HG03097 (cell line): ENCODE measurements around the gene ATAD1.
"Not testable (repeated sequence)": the region's sequence is repeated elsewhere in the genome, so short reads cannot be mapped to it uniquely, and the experiment has no call there.

ENCODE experiments used
- ATAC-seq: cut with Tn5 transposase; IDR thresholded peaks from one replicate; pipeline ENCODE4 v1.9.1; 2021; ENCODE audit not compliant: unreplicated experiment, low FRiP score

The ATAD1 gene

DNA sequence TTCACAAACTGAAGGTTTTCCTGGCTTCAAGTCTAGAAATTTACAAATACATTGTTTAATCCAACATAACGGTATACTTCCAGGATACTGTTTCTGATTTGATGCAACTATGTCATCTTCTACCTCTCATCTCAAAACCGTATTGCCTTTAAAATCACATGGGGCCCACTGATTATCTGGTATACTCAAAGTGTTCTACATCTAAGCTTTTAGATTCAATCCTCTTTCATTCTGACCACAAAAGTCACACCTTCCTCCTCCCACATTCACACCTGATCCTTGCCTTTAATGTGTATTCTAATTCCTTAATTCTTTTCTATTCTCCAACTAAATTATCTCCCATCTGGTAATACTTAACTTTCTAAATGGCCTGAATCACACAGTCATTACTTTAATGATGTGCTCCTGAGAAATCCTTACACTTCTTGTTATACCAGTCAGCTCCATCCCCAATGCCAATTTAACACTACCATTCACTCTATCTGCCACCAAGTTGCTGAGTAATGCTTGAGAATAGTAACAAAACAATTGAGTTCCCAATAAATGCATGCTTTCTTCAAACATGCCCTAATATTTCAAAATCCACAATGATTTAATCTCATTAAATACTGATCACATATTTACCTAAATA lies 13.0 kb downstream of the ATAD1 start:
- no peak for ATAC-seq

DNA sequence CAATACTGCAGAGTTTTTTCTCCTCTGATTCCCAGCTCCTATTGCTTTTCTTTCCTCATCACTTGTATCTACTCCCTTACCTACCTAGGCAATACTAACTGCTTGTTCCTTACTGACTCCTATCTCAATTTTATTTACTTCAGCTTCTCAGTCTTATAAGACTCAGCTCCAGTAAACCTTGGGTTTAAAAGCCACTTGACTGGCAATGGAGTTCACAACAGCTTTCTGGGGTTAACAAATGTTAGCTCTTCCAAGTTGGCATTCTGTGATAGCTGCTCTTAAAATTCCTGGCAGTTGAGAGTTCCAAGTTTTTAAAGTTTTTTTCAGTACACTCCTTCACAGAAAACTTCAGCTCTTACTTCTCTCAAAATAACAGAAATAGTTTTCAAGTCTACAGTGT lies 14.2 kb downstream of the ATAD1 start:
- no peak for ATAC-seq

DNA sequence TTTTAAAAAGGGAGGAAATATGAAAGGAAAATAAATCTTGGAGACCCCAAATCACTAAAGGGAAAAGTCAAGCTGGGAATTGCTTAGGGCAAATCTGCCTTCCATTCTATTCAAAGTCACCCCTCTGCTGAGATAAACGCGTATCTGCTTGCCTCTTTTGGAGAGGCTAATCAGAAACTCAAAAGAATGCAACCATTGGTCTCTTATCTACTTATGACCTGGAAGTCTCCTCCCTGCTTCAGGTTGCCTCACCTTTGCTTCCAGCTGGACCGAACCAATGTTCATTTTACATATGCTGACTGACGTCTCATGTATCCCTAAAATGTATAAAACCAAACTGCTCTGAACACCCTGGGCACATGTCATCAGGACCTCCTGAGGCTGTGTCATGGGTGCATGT lies 14.7 kb downstream of the ATAD1 start:
- ATAC-seq = no peak

DNA sequence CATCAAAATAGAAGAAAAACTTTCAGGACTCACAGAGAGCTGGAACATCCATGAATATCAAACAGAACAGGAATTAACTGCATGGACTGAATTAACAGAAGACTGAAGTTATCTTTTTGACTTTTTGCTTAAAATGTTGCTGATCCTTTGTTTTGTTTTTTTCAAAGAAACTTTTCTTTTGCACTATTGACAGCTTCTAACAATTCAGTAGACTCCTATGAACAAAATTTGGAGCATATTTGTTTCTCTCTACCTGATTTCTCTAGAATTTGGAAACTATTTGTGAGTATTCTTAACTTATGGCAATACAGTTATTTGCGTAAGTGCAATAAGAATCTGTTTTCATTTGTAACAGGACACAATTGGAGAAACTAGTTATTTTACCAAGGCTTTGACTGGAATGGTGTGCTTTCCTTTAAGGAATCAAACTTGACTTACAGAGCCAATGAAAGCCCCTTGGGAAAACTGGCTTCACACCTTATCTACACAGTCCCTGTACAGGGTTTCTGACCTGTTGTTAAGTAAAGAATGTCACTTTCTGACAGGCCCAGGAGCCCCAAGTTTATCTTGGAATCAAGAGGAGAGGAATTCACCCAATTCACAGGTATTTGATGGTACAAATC lies 16.1 kb downstream of the ATAD1 start:
- not testable (repeated sequence) for ATAC-seq

DNA sequence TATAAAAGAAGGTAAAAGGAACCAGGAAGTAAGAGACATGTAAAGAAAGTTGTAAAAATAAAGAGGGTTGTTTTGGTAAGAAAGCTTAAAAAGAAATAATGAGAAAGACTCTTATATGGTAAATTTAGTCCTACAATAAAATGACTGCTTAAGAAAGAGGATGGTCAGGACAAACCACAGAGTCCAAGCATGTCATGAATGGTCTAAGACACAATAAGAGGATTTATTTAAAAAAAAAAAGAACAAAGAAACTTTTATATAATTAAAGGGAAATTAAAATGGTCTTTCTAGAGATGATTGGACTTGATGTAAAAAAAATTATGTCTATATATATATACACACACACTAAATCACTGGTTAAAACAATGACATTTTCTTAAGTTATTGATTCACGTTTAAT lies 18.2 kb downstream of the ATAD1 start:
- ATAC-seq = no peak

DNA sequence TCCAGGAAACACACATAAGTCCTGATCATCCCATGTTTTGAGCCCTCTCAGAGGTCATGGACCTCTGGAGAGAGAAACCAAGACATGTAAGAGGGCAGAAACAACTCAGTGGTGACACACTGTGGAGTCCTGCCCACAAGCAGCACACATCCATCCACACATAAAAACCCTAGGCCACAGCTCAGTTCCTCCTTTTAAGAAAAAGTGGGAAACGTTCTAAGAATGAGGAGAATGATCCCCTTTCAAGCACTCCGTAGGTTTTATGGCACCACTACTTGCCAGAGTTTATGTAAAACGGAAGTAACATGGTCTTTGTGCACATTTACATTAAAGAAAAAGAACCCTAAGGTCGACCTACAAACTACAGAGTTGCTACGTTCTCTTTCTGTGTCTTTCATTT lies 19.9 kb downstream of the ATAD1 start:
- ATAC-seq = no peak

DNA sequence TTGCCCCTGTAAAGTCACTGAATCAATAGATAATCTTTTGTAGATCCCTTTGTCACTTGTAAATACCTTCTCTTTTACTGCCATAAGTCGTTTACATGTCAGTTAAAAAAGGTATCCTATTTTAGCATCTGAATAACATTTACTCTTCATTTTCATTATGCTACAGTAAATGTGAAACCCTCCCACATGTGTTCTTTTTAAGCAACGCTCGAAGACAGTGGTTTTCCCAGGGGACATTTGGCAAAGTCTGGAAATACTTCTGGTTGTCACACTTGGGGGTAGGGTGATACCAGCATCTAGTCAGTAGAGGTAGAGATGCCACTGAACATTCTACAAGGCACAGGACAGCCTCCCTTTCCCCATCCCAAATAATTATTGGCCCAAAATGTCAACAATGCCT lies 23.7 kb downstream of the ATAD1 start:
- no peak for ATAC-seq

DNA sequence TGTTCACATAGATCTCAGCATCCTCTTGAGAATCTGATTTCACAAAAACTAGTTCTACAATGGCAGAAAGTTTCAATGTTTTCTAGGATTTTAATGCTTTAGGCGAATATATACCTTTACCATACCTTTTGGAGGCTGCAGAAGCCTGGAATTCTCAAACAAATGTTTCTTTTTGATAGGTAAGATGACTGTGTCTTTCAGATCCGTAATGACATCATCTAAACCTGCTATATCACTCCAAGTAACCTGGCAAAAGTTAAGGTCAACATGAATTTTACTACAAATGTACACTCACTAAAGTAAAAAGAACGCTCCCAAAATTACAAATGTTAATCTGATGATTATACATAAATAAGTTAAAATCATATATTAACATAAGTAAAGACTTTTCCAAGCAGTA lies 27.8 kb downstream of the ATAD1 start:
- ATAC-seq = no peak

DNA sequence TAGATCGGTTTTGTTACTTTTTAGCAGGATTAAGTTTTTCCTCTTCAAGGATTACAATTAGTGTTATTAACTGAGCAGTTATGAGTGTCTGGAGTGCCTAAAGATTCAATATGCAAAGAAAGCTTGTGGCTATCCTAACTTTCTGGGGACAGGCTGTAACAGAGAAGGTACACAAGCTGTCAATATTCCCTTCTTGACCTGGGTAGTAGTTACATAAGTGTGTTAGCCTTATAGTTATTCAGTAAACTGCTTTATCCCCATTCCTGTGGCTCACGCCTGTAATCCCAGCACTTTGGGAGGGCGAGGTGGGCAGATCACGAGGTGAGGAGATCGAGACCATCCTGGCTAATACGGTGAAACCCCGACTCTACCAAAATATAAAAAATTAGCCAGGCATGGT lies 31.6 kb downstream of the ATAD1 start:
- no peak for ATAC-seq

DNA sequence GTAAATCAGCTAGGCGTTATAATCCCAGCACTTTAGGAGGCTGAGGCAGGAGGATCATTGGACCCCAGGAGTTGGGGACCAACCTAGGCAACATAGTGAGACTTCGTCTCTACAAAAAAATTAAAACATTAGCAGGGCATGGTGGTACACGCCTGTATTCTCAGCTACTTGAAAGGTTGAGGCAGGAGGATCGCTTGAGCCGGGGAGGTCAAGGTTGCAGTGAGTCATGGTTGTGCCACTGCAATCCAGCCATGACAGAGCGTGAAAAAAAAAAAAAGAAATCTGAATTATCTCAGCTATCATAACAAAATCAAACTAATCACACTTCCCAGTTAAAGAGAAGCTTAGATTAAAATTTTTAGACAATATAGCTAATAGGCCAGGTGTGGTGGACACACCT lies 35.3 kb downstream of the ATAD1 start:
- no peak for ATAC-seq

DNA sequence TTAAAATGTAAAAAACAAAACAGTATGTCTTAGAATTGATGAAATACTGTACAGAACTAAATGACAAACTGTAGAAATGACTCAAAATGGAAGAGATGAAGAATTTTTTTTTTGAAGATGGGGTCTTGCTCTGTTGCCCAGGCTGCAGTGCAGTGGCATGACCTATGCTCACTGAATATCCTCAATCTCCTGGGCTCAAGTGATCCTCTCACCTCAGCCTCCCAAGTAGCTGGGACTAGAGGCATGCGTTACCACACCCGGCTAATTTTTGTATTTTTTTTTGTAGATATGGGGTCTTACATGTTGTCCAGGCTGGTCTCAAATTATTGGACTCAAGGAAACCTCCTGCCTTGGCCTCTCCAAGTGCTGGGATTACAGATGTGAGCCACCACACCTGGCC lies 36.5 kb downstream of the ATAD1 start:
- ATAC-seq = no peak

DNA sequence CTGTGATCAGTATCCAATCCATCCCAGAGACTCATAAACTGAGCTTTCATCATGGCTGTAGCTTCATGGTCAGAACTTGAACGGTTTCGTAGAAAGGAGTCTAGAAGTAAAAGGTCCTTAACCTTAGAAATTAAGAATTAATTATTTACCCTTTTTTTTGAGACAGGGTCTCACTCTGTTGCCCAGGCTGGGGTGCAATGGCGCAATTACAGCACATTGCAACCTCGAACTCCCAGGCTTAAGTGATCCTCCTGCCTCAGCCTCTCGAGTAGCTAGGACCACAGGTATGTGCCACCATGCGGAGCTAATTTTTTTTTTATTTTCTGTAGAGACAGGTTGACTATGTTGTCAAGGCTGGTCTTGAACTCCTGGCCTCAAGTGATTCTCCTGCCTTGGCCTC lies 41.7 kb downstream of the ATAD1 start:
- ATAC-seq = no peak

DNA sequence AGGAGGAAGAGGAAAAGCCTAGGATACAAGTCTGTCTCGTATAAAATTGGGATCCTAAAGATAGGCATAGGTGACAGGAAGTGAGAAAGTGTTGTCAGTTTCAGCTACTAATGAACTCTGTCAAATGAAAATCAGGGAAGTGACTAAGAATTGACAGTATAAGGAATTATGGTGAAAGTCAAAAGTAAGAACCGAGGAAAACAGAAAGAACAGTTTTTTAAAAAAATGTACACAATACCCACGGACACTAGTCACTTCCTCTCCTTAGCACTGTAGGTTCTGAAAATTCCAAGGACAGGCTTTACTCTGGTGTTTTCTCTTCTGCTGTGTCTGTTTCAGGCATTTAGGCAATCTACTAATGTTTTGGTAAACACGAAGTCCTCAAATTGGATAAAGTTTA lies 42.3 kb downstream of the ATAD1 start:
- no peak for ATAC-seq

DNA sequence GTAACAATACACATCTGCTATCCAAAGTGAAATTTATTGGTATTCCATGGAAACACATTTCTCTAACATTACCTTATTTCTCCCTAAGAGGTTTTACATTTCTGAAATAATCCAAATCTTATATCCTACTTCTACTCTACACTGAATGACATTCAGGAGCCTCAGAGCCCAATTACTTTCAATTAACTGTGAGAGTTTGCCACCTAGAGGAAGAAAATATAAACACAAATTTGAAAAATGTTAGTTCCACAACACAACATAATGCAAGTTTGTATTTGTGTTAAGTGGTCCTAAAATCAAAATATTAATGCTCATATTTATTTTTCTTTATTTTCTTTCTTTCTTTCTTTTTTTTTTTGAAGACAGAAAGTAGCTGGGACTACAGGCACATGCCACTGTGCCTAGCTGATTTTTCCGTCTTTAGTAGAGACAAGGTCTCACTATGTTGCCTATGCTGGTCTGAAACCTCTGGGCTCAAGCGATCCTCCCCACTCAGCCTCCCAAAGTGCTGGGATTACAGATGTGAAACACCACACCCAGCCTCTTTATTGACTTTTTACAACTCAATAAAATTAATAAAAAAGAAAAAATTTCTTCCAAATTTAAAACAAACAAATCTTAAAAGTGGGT lies 46.0 kb downstream of the ATAD1 start:
- ATAC-seq = no peak

DNA sequence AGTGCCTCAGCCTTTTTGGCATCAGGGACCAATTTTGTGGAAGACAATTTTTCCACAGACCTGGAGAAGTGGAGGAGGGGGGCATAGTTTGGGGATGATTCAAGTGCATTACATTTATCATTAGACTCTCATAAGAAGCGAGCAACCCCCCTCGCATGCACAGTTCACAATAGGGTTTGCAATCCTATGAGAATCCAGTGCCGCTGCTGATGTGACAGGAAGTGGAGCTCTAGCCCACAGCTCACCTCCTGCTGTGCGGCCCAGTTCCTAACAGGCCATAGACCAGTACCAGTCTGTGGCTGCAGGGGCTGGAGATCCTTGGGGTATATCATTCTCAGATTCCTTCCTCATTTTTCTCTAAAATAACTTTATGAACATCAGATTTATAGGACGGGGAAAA lies 50.8 kb downstream of the ATAD1 start:
- ATAC-seq = no peak

DNA sequence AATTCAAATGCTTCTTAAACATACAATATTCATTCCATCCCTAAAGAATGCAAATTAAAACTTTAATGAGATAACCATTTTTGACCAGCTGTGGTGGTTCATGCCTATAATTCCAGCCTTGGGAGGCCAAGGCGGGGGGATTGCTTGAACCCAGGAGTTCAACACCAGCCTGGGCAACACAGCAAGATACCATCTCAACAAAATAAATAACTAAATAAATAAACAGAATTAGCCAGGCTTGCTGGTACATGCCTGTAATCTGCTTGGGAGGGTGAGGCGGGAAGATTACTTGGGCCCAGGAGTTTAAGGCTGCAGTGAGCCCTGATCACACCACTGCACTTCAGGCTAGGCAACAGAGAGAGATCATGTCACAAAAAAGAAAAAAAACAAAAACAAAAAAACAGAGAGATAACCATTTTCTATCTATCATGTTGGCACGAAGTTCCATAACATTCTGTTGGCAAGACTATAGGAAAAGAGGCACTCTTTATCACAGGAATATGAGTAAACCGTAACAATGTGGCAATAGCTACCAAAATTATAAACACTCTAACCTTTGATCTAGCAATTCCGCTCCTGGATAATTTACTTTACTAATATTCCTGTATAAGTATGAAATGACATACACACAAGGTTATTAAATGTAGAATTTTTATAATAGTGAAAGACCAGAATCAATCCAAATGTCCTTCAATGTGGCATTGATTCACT lies 52.2 kb downstream of the ATAD1 start:
- ATAC-seq = no peak

DNA sequence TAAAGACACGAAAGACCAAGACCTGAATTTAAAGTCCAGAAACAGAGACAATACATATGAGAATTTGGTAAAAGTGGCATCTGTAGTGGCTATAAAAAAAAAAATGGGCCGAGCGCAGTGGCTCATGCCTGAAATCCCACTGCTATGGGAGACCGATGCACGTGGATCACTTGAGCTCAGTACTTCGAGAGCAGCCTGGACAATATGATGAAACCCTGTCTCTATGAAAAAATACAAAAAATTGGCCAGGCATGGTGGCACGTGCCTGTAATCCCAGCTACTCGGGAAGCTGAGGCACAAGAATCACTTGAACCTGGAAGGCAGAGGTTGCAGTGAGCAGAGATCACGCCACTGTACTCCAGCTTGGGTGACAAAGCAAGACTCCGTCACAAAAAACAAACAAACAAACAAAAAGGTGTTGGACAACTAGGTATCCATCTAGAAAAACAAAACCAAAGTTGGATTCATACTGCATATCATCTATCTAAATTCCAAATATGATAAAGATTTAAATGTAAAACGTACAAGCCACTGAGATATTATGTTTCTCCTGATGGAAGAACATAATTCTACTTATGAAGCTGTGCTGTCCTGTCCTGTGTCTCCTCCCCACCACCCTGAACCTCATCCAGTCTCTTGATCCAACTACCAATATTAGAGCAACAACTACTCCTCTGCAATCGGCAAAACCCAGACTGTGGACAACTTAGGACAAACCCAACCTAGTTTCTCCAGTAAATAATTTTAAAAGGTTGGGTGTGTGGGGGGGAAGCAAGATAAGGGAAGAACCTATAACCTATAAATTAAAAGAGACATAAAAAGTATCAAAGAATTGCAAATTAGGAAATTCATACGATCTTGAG lies 53.7 kb downstream of the ATAD1 start:
- ATAC-seq = no peak

DNA sequence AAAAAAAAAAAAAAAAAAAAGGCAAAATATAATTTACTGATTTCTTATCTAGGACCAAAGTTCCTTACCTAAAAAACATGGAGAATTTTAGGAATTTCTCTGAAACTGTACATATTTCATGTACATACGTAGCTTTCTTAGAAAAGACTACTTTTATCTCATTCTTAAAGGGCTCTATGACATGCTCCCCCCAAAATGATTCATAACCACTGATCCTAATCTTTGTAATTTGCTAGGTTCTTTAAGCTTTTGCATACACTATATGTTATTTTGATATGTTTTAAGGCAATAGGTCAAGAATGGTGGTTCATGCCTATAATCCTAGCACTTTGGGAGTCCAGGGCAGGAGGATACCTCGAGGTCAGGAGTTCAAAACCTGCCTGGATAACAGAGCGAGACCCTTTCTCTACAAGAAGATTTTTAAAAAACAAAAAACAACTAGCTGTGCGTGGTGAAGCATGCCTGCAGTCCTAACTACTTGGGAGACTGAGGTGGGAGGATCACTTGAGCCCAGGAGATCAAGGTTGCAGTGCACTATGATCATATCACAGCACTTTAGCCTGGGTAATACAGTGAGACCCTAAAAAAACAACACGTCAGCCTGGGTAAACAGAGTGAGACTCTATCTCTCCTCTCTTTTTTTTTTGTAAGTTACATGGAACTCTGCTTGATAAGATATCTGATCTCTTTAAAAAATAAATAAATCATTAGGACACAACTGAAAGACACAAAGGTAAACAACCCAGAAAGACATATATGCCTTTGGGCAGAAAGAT lies 54.8 kb downstream of the ATAD1 start:
- no peak for ATAC-seq

DNA sequence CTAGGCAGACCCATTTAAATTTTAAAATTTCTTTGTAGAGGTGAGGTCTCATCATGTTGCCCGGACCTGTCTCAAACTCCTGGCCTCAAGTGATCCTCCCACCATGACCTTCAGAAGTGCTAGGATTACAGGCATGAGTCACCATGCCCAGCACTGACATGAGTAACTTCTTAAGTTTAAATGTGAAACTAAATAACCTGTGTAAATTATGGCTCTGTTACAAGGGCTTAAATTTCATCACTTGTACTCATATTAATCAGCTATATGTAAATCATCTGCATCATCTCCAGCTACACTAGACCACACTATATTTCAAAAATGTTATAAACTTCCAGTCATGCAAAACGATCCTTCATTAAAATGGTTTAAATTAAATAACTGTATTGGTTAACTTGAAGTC lies 56.1 kb downstream of the ATAD1 start:
- peak; percentile 43 for ATAC-seq

DNA sequence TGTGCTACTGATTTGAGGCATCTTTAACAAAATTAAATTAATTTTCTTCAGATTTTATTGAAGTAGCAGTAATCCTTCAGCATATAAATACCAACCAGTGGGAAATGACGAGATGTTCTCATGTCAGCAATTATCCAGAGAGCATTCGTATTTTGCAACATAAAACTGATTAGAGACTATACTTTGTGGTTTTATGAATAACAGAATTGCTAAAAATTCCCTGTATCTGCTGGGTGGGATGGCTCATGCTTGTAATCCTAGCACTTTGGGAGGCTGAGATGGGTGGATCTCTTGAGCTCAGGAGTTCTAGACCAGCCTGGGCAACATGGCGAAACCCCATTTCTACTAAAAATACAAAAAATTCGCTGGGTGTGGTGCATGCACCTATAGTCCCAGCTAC lies 56.9 kb downstream of the ATAD1 start:
- ATAC-seq = no peak
